Kidney epithelial cell (primary cell): Measurements from ENCODE around the gene SELENOS. TPM values are rescaled to one million over a fixed set of nuclear protein-coding genes. Genes with fewer than 3 reads are reported as not detected.
A peak's percentile ranks its signal among the peaks of the same experiment; 100 is the strongest.

ENCODE experiments used
- DNase-seq: peaks from one replicate; pipeline ENCODE4 v3.0.0-alpha.2; 2010; ENCODE audit warnings: low read depth
- H3K27me3 ChIP-seq: 2 replicates; pipeline ENCODE4 v1.6.0; 2011; ENCODE audit warnings: low read length; ENCODE audit not compliant: control insufficient read depth, insufficient read depth
- H3K36me3 ChIP-seq: 2 replicates; pipeline ENCODE4 v1.5.1; 2011; ENCODE audit warnings: low read length; ENCODE audit not compliant: control insufficient read depth, insufficient read depth
- H3K4me3 ChIP-seq: 2 replicates; pipeline ENCODE4 v1.5.1; 2011; ENCODE audit warnings: low read depth, mild to moderate bottlenecking, control low read depth, low read length
- CTCF ChIP-seq: IDR thresholded peaks from 2 replicates; pipeline ENCODE4 v1.5.1; 2011; ENCODE audit warnings: mild to moderate bottlenecking, moderate library complexity, low read length, control low read depth, inconsistent platforms; ENCODE audit not compliant: insufficient read depth, poor library complexity, severe bottlenecking
- total RNA-seq: library from RNA; depleted of rRNA; stranded (reverse); fragments of >200 nt; gene quantifications from 2 replicates; pipeline ENCODE4 v1.2.3, GENCODE V29; 2015

SELENOS gene
- total RNA-seq, 1 donor from 2014 or later: 142 TPM

GRCh38 chr15:101286471-101287114 lies 9.3 kb upstream of the SELENOS start:
- no peak overlapping the region for H3K4me3 ChIP-seq
- no peaks in the 10 kb centered on the region for H3K27me3 ChIP-seq
- TF ChIP-seq CTCF: no peak
- no peak for DNase-seq
- peaks cover 1% of the 10 kb centered on the region for H3K36me3 ChIP-seq

- TF ChIP-seq CTCF: no peak
- no peak for DNase-seq
- Histone ChIP-seq H3K27me3 (no peaks in the 10 kb centered on the region), H3K36me3 (peaks cover 1% of the 10 kb centered on the region), H3K4me3 (no peak overlapping the region)
Observed at GRCh38 chr15:101283931-101284330, 6.6 kb upstream of the SELENOS start.

- TF ChIP-seq CTCF: no peak
- Histone ChIP-seq H3K4me3 (no peak overlapping the region), H3K36me3 (no peaks in the 10 kb centered on the region), H3K27me3 (no peaks in the 10 kb centered on the region)
- DNase-seq: no peak
Observed at GRCh38 chr15:101280007-101280406, 2.7 kb upstream of the SELENOS start.

DNA sequence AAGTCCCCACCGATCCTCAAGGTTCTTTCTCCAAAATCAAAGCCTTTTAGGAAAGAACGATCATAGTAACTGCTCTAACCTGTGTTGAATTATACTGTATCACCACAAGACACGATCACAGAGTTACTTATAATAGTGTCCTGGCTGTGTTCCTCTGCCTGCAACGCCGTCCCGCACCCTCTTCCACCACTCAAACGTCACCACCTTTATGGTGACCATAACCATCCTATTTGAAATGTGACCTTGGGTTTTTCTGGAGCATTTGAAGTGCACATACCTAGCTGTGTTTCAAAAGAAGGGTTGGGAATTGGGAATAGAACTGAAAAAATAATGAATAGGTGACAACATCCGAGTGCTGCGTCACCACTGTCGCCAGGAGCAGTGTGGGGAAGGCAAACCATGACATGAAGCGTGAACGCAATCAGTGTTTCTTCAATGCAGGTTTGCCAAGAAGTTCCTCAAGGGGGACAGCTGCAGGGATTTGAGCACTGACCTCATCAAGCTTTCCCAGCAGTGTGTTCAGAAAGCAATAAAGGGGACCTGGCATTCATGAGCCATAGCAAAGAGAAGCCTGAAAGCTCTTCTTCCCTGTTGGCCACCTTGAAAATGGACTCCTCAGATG lies 769 bp upstream of the SELENOS start:
- H3K27me3 ChIP-seq: no peaks in the 10 kb centered on the region
- DNase-seq: no peak
- H3K36me3 ChIP-seq: peaks cover 2% of the 10 kb centered on the region
- peak overlapping the region; percentile 86 for H3K4me3 ChIP-seq
- no peak for TF ChIP-seq CTCF

DNA sequence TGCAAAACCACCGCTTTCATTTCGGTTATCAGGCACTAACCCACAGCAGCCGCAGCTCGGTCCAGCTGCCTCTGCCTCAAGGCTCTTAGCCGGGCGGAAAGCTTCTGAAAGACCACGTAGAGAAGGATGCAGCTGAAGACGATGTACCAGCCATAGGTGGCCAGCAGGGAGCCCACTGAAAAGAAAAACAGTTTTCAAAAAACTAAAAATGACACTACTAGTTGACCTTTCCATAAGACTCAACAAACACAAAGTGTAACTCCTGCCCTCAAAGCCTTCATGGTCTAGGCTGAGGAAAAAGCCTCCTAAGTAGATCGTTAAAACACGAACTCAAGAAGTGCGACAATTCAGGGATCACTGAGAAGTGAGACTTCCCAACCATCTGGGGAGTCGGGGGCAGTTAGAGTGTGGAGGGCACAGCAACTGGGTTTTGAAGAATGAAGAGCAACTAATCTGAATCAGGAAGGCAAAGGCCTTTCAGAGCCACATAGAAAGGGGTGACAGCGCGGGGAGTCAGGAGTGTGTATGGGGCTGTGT lies 716 bp downstream of the SELENOS start:
- no peak for DNase-seq
- Histone ChIP-seq H3K36me3 (peaks cover 2% of the 10 kb centered on the region), H3K27me3 (no peaks in the 10 kb centered on the region), H3K4me3 (peak overlapping the region; percentile 86)
- TF ChIP-seq CTCF: peak; percentile 30
